HG03378 (cell line): Measurements from ENCODE around the gene ATP6V1B1.
"Not testable (repeated sequence)": the region's sequence is repeated elsewhere in the genome, so short reads cannot be mapped to it uniquely, and the experiment has no call there.

ENCODE experiments used
- ATAC-seq: cut with Tn5 transposase; IDR thresholded peaks from one replicate; pipeline ENCODE4 v1.9.1; 2021; ENCODE audit warnings: mild to moderate bottlenecking, moderate library complexity; ENCODE audit not compliant: unreplicated experiment

The ATP6V1B1 gene

GRCh38 chr2:71004857-71005256, 69.2 kb downstream of the ATP6V1B1 start:
- ATAC-seq = no peak

- ATAC-seq = no peak
These were observed 69.8 kb downstream of the ATP6V1B1 start for GRCh38 chr2:71005271-71006202.

- no peak for ATAC-seq
These were observed 70.6 kb downstream of the ATP6V1B1 start for GRCh38 chr2:71006323-71006722.

- no peak for ATAC-seq
These were observed 71.5 kb downstream of the ATP6V1B1 start for GRCh38 chr2:71006955-71007799.

- no peak for ATAC-seq
These were observed 72.6 kb downstream of the ATP6V1B1 start for GRCh38 chr2:71008342-71008741.

- ATAC-seq = not testable (repeated sequence)
These were observed 76.1 kb downstream of the ATP6V1B1 start for GRCh38 chr2:71011786-71012185.
